Activated CD4-positive, CD25-positive, alpha-beta regulatory T cell treated with anti-CD3 and anti-CD28 coated beads, Interleukin-2, amount 50 U/mL, for 72 hours (primary cell): Measurements from ENCODE around the gene HAGHL.

Source experiments
- DNase-seq: peaks from one replicate; pipeline ENCODE4 v3.0.0; 2021

Gene HAGHL, protein sequence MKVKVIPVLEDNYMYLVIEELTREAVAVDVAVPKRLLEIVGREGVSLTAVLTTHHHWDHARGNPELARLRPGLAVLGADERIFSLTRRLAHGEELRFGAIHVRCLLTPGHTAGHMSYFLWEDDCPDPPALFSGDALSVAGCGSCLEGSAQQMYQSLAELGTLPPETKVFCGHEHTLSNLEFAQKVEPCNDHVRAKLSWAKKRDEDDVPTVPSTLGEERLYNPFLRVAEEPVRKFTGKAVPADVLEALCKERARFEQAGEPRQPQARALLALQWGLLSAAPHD

DNA sequence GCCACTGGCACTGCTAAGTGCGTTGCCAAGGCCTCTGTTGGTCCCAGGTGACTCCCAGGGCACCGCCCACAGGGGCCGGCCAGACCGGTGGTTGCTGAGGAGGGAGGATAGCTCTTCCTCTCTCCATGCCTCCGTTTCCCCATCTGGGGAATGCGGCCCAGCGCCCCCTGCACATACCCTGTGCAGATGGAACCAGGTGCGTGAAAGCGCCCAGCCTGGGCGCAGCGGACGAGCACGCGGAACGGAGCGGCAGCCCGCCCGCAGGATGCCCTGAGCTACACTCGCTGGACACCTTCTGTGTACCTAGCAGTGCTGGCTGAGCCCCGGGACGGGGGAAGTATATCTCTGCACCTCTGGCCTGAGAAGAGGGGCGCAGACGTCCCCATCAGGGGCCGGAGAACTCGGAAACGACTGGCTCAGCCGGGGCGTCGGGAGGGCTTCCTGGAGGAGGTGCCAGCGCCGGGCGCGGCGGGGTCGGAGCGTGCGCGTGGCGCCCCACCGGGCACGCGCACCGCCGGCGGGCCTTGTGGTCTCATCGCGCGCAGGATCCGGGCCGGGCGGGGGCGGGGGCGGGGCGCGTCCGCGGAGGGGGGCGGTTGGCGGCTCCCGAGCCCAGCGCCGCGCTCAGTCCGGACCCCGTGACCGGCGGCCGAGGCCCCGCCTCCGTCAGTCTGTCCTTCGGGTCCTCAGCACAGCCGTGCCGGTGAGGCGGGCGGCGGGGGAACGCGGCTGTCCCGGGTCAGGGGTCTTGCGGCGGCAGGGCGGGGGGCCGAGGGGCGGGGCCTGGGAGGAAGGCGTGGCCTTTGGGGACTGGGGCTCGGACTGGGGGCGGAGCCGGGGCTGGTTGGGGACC, at the start of gene HAGHL, which contains the start of gene CCDC78:
Gene HAGHL, plus strand, starts transcription at position 669 of the 853 bp plus-strand sequence. CDS start 404 bp downstream, outside the sequence.
Gene CCDC78, minus strand, starts transcription at position 6 of the 853 bp plus-strand sequence. CDS start 76 bp downstream, outside the sequence.
- peak; percentile 67 for DNase-seq

DNA sequence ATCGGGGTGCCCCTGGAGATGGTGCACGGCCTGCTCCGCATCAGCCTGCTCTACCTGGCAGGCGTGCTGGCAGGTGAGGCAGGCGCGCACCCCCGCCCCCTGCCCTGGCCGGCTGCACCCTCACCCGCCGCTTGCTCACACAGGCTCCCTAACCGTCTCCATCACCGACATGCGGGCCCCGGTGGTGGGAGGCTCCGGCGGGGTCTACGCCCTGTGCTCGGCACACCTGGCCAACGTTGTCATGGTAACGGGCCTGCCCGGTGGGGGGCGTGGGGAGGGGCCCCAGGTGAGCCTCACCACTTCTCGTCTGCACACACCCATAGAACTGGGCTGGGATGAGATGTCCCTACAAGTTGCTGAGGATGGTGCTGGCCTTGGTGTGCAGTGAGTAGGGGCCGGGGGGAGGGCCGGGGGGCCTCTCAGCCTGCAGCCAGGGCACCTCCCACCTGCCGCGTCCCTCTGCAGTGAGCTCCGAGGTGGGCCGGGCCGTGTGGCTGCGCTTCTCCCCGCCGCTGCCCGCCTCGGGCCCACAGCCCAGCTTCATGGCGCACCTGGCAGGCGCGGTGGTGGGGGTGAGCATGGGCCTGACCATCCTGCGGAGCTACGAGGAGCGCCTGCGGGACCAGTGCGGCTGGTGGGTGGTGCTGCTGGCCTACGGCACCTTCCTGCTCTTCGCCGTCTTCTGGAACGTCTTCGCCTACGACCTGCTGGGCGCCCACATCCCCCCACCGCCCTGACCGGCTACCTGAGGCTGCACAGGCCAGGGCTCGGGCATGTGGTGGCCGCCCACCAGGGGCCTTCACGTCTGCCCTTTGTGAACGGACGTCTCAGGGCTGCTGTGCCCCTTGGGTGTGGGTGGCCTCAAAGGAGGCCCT, 49.4 kb upstream of the HAGHL start:
- no peak for DNase-seq

DNA sequence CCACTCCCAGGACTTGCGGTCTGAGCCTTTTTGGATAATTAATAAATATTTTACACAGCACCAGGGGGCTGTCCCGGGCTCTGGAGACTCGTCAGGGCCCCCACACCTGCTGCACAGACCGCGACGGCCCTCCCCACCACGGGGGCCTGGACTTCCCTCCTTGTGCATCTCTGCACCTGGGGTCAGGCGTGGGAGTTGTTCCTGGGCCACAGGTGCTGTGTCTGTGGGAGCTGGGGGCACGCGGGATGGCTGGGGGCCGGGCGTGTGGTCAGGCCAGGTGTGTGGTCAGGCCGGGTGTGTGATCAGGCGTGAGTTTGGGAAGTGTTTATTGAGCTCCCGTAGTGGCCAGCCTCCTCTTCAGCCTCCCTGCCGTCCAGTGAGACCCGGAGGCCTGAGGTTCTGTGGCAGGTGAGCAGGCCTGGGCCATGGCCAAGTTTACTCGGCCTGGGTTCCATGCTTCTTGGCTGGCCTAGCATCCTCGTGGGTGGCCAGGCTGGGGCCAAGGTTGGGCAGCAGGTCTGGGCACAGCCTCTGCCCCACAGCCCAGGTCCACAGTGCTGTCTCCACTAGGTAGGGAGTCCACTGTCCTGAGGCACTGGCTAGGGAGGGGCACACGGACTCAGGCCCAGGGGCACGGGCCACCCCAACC, 48.6 kb upstream of the HAGHL start:
- DNase-seq: no peak

DNA sequence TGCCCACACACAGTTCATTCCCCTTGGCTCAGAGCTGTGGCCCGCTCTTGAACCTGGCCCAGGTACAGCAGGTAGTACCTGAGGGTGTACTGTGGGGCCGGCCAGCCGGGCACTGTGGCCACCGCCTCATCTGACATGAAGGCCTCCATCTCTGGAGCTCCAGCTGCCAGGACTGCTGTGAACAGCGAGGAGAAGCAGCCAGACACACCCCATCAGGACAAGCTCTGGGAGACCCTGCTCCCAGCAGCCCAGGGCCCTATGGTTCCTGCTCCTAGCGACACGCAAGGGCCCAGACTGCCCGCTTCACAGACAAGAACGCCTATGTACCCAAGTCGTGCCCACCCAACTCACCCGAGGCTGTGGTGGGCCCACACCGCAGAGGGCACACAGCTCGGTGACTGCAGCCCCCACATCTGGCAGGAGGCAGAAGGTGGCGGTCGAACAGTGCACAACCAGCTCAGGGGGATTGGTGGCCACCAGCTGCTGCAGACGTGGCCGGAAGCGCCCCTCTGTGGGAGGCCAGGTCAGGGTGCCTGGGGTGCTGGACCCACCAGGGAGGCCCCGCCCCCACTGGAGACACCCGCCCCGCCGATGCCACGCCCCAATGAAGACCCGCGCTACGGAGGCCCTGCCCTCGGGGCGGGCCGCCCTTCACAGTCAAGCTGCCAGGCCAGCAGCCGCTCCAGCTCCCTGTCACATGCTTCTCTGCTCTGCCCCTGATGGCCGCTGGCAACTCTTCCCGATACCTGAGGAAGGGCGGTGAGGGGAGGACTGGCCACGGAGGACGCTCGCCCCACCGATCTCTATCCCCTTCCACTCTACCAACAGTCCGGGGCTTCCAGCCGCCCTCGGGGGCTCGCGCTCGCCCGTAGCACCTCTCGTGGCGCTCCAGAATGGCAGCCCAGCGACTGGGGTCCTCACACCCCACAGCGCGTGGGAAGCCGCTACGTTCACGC, 47.8 kb upstream of the HAGHL start:
- DNase-seq: peak; percentile 61

DNA sequence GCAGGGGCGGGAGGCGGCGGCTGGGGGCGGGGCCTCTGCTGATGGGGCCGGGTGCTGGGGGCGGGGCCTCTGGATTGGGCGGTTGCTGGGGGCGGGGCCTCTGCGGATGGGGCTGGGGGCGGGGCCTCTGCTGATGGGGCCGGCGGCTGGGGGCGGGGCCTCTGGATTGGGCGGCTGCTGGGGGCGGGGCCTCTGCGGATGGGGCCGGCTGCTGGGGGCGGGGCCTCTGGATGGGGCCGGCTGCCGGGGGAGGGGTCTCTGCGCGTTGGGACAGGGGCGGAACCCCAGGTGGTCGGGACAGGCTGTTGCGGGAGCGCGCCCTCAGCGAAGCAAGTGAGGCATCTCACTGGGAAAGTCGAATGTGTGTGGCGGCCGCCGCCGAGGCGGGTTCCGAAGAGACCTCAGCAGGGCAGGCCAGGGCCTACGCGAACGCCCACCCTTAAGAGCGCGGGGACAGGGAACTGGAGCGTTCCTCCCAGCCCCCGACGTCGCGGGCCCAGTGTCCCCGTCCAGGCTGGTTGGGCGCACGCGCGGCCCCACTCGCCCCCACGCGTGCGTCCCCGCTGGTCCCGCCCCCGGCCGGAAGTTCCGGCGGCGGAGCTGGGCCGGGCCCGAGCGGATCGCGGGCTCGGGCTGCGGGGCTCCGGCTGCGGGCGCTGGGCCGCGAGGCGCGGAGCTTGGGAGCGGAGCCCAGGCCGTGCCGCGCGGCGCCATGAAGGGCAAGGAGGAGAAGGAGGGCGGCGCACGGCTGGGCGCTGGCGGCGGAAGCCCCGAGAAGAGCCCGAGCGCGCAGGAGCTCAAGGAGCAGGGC, 46.9 kb upstream of the HAGHL start, which contains the start of gene STUB1:
Gene STUB1, plus strand, starts transcription at position 597 of the 811 bp plus-strand sequence. Its CDS starts 116 bp downstream, at position 713.
- DNase-seq: peak; percentile 90

DNA sequence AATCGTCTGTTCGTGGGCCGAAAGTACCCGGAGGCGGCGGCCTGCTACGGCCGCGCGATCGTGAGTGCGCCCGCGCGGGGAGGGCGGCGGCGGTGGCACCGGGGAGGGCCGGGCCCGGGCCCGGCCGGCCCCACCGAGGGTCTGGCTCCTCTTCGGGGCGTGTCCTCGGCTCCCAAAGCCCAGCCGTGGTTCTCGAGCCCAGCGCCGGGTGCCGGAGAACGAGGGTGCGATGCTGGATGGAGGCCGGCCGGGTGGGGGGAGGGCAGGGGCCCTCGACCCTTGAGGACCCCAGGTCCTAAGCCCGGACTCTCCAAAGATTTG, 46.3 kb upstream of the HAGHL start:
- DNase-seq: no peak

DNA sequence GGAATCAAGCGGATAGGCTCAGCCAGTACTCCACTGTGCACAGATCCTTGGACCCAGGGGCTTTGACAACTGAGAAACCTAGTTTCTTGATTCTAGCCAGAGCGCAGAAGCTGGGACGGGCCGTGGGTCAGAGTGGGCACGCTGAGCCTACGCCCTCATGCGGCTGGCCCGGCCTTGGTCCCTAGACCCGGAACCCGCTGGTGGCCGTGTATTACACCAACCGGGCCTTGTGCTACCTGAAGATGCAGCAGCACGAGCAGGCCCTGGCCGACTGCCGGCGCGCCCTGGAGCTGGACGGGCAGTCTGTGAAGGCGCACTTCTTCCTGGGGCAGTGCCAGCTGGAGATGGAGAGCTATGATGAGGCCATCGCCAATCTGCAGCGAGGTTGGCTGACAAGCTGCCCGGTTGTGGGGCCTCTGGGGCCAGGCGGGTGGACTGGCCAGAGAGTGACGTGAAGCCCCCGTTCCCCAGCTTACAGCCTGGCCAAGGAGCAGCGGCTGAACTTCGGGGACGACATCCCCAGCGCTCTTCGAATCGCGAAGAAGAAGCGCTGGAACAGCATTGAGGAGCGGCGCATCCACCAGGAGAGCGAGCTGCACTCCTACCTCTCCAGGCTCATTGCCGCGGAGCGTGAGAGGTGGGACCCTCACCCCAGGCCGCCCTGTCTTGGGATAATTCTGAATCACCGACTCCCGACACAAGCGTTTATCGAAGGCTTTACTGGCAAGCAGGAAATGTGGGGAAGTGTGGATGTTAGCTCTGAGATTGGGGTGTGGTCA, 45.8 kb upstream of the HAGHL start:
- no peak for DNase-seq

DNA sequence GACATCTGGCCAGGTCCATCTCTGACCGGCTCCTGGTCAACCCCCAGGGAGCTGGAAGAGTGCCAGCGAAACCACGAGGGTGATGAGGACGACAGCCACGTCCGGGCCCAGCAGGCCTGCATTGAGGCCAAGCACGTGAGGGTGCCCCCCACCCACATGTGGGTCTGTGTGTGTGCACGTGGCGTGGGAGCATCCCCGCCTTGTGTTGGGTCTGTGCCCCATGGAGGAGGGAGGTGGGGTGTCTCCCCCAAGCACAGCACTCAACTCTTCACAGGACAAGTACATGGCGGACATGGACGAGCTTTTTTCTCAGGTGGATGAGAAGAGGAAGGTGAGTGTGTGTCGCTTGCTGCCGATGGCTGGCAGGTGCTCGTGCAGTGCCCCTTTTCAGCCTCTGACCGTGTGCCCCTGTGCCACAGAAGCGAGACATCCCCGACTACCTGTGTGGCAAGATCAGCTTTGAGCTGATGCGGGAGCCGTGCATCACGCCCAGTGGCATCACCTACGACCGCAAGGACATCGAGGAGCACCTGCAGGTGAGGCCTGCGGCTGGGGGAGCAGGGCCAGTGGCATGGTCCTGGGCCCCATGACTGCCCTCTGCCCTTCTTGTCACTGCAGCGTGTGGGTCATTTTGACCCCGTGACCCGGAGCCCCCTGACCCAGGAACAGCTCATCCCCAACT, 45.0 kb upstream of the HAGHL start:
- no peak for DNase-seq

DNA sequence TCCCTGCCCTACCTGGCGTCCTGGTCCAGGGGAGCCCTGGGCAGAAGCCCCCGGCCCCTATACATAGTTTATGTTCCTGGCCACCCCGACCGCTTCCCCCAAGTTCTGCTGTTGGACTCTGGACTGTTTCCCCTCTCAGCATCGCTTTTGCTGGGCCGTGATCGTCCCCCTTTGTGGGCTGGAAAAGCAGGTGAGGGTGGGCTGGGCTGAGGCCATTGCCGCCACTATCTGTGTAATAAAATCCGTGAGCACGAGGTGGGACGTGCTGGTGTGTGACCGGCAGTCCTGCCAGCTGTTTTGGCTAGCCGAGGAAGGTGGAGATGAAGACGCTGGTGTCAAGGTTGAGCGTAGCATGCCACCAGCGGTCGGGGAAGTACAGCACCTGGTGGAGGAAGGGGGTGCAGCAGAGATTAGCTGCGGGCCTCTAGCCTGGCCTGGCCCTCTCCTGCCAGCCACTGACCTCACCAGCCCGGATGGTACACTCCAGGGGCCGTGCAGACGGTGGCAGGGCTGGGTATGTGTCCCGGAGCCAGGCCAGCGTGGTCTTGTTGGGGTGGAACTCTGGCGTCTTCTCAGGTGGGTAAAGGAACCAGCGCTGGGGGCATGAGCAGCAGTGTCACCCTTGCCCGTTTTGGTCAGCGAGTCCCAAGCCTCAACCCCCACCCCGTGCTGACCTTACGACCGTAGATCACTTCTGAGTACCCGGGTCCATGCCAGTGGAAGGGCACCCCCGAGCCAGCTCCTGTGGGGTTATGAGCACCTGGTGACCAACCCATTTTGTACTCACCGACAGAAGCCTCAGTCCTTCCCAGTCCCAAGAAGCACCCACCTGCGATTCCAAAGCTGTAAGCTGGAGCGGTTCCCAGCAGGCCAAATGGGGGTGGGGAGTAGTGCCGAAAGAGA, 44.2 kb upstream of the HAGHL start:
- DNase-seq: no peak

DNA sequence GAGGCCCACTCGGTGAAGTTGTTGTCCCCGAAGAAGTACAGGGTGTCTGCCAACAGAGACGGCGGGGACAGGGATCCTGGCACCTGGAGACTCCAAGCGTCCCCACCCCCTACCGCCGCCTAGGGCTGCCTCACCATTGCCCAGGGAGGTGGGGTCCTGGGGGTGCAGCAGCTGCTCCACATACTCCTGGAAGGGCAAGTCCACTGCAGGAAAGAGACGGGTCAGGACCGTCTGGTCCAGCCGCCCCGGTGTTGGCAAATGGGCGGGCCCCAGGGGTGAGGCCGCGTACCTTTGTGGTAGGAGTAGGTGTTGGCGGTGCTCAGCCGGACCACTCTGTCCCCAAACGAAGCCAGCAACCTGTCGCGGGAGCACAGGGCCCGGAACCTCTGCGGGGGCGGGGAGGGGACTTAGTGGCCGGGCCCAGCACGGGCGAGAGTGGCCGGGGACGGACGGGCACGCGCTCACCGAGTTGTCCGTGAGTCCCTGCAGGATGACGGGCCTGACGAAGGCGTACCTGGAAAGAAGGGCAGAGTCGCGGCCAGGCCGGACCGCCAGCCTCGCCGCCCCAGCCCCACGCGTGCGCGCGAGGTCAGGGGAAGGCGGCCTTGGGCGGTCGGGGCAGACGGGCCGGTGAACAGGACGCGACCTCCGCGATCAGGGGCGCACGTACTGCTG, 43.4 kb upstream of the HAGHL start:
- DNase-seq: no peak

DNA sequence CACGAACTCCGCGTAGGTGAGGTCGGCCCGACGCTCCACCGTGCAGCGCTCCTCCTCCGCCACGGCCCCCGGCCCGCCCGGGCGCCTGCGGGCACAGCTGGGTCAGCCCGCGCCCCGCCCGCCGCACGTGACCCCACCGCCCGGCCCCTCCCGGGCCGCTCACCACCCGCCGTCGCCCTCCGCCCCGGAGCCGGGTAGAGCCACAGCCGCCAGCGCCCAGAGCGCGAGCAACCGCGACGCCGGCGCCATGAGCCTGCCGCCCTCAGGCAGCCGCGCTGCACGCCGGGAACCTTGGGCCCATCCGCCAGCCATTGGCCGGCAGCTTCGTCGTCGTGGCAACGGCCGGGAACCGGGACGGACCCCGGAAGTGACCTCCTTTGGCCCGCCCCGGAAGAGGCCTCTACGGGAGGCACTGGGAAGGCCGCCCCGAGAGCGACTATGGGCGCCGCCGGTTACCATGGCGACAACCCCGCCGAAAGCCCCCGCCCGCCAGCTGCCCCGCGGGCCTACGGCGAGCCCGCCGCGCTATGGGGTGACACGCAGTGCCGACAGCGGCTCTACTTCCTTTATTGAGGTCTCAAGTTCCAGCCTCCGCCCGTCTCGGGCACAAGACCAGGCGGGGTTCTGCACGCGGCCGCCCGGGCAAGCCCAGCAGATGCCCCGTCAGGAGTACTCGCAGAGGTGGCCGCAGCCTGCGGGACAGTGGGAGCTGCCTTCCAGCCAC, 42.7 kb upstream of the HAGHL start, which contains the start of gene JMJD8:
Gene JMJD8, minus strand, starts transcription at position 264 of the 724 bp plus-strand sequence. Its CDS starts 15 bp downstream, at position 249.
- peak; percentile 96 for DNase-seq

DNA sequence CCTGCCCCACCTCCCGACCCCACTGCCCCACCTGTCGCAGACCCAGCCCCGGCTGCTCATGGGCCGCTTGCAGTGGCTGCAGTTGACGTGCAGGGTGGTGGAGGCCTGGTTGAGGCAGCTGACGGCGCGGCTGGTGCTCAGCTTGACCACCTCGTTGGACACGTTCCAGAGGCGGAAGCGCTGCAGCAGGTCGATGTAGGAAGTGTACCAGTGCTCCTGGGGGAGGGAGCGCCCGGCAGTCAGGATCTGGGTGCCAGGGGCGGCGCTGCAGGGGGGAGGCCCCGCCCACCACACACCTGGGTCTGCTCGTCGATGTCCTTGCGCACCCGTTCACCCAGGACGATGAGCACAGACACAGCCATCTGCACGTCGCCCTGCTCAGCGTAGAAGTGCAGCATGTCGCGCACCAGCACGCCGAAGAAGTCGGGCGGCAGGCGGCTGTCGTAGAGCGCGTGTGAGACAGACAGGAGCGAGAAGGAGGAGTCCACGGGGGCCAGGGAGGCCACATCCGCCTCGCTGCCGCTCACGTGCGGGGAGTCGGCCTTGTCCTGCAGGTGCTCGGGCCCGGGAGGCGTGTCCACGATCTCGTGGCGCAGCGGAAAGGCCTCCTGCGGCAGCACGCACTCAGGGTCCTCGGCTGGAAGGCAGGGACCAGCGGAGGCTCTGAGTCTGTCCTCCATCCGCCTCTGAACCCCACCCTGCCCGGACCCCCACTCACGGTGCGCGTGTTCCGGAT, 41.8 kb upstream of the HAGHL start:
- no peak for DNase-seq

DNA sequence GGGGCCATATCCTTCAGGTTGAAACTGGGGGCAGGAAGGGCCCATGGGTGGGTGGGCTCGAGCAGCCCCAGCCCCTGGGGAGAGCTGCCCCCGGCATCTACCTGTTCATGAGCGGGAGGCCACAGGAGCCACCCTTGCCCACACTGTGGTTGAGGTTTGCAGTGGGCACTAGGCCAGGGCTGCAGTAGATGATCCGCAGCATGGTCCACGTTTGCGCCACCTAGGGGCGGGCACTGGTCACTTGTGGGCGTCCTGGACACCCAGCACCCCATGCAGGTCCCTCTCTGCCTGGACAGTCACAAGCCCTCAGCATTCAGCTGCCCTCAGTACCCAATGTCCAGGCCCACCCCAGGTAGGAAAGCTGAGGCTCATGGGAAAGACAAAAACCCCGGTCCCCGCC, 40.9 kb upstream of the HAGHL start:
- no peak for DNase-seq

DNA sequence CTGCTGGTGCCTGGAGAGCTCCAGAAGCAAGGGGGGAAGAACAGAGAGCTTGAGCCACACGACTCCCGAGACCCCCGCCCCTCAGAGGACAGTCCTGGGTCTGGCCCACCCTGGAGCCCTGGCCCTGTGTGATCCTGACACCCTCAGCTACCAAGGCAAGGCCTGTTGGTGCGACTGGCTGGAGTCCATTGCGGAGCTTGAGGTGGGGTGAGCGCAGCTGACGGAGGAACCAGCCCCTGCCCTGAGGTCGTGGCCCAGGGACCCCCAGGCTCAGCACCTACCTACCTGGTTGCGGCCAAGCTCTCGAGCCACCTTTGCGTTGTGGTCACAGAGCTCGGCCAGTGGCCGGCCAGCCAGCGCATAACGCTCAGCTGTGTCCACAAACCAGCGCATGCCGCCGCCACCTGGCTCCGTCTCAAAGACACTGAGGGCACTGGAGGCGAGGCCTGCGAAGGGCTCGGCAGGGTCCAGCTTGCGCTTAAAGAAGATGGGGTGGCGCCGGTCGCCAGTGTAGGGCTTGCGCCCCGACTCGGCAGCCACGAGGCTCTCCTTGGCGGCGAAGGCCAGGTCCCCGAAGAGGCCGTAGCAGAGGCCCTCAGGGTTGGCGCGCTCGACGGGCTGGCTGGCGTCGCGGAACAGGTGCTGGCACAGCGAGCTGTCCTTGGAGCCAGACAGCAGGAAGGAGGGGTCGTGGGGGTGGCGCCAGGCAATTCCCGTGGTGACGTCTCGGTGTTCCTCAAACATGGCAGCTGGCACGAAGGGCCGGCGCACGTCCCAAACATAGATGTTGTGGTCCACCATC, 40.2 kb upstream of the HAGHL start:
- no peak for DNase-seq

DNA sequence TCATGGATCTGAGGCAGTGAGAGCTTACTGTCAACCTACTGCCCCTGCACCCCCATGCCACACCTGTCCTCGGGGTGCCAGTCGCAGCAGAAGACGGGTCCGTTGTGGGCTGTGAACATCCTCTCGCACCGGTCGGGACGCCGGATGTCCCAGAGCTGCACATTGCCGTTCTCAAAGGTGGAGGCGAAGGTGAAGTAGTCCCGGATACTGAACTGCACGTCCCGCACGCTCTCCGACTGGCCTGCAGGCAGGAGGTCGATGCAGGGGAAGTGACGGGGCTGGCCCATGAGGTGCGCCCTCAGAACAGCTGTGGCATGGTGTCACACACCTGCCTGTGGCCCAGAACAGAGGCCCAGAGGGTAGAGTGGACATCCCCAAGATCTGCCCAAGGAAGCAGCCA, 39.4 kb upstream of the HAGHL start:
- no peak for DNase-seq
